Kidney (tissue), 14 donors: ENCODE results near the gene TMEFF1. TPM values are rescaled to one million over a fixed set of nuclear protein-coding genes. Genes with fewer than 3 reads are reported as not detected.

ENCODE experiments used
- DNase-seq, 5 donors: peaks; one replicate each; pipeline ENCODE4 v3.0.0-alpha.2; 2013 to 2020
- FAIRE-seq: peaks from 2 replicates; lab custom pipeline; 2012; peaks lifted over from hg19 to GRCh38; lab: Jason Lieb, UNC
- H3K27ac ChIP-seq, 2 donors: one replicate each; pipeline ENCODE4 v1.7.0; 2013; ENCODE audit warnings: low read depth in 2 of 2, low read length in 2 of 2, inconsistent platforms in 1 of 2
- H3K27me3 ChIP-seq: one replicate; pipeline ENCODE4 v1.7.1; 2013; ENCODE audit warnings: low read length, inconsistent platforms; ENCODE audit not compliant: control insufficient read depth, insufficient read depth
- H3K36me3 ChIP-seq, 3 donors: one replicate each; pipeline versions ENCODE4 v1.7.0 to v1.7.1; 2013; ENCODE audit warnings: low read length in 3 of 3, control low read depth in 1 of 3, inconsistent platforms in 1 of 3; ENCODE audit not compliant: insufficient read depth in 3 of 3, control insufficient read depth in 2 of 3
- H3K4me1 ChIP-seq, 3 donors: one replicate each; pipeline versions ENCODE4 v1.7.0 to v1.7.1; 2013; ENCODE audit warnings: low read length in 3 of 3, inconsistent platforms in 1 of 3, low read depth in 1 of 3; ENCODE audit not compliant: control insufficient read depth in 2 of 3, insufficient read depth in 2 of 3
- H3K4me3 ChIP-seq, 3 donors: one replicate each; pipeline versions ENCODE4 v1.7.0 to v1.8.1; 2013; ENCODE audit warnings: low read length in 3 of 3, control low read depth in 1 of 3, inconsistent platforms in 1 of 3
- H3K9ac ChIP-seq, 3 donors: one replicate each; pipeline versions ENCODE4 v1.7.0 to v1.7.1; 2013; ENCODE audit warnings: low read length in 3 of 3, control low read depth in 1 of 3, inconsistent platforms in 1 of 3
- H3K9me3 ChIP-seq, 3 donors: one replicate each; pipeline versions ENCODE4 v1.7.0 to v1.7.1; 2013; ENCODE audit warnings: low read length in 3 of 3, control low read depth in 1 of 3, inconsistent platforms in 1 of 3; ENCODE audit not compliant: control insufficient read depth in 2 of 3, insufficient read depth in 1 of 3
- CTCF ChIP-seq: IDR thresholded peaks from 3 replicates; pipeline ENCODE4 v1.5.1; 2012; ENCODE audit warnings: mild to moderate bottlenecking, moderate library complexity, borderline replicate concordance; ENCODE audit not compliant: insufficient read depth; ENCODE audit errors: extremely low read depth
- intact Hi-C: fragments of 100-400 bp; cut with DNase I; formaldehyde crosslinking; loops from one replicate; pipeline ENCODE4 v1.11.1; 2022
- polyA plus RNA-seq: library from polyadenylated mRNA; stranded (reverse); fragments of 350-450 nt; fragmentation: Illumina TruSeq; extraction: RNeasy Lipid Tissue Mini Kit (QIAGEN cat#74804); gene quantifications from one replicate; pipeline ENCODE4 v1.2.3, GENCODE V29; 2014; ENCODE audit warnings: low read depth, low replicate concordance; ENCODE audit not compliant: insufficient read depth
- total RNA-seq: library from RNA; stranded (reverse); fragmentation: NEBNext Ultra II Directional; extraction: Animal tissue kit (Norgen Biotek cat#: 25700); gene quantifications from one replicate; pipeline ENCODE4 v1.2.1, GENCODE V29; 2021
- donor health status: control.
- donor health status: control.
- donor health status: control.
- donor health status: control.
- donor health status: control.
- donor health status: DM: yes; HTN: yes; CAD: no.
- donor health status: Normal renal cell carcinoma (clear cell type).

TMEFF1 gene
- total and polyA plus RNA-seq, 2 donors from 2014 or later: 0.66 TPM; not detected in 1

- intact Hi-C loops: no loop called here
- H3K36me3 ChIP-seq: no peaks in the 10 kb centered on the region
- FAIRE-seq (no peak), DNase-seq (peak; percentile 92 to 94 (median 94))
- H3K9me3 ChIP-seq: no peaks in the 10 kb centered on the region
- no peaks in the 10 kb centered on the region for H3K27me3 ChIP-seq
- peaks cover 0 to 5% (median 0%) of the 10 kb centered on the region in 3 donors for H3K4me1 ChIP-seq
- peak overlapping the region; percentile 76 to 80 (median 78) for H3K4me3 ChIP-seq
- H3K27ac ChIP-seq: no peak overlapping the region
- peak overlapping the region; percentile 3 to 68 (median 61) for H3K9ac ChIP-seq
- TF ChIP-seq CTCF: no peak
Observed at GRCh38 chr9:100598641-100599145, 125.7 kb downstream of the TMEFF1 start.

- DNase-seq: no peak
- no peak overlapping the region for H3K4me3 ChIP-seq
- no peak overlapping the region for H3K27ac ChIP-seq
- no peak for FAIRE-seq
- TF ChIP-seq CTCF: no peak
- H3K27me3 ChIP-seq: no peaks in the 10 kb centered on the region
- H3K9me3 ChIP-seq: no peaks in the 10 kb centered on the region
- intact Hi-C loops: no loop called here
- no peak overlapping the region for H3K9ac ChIP-seq
- H3K36me3 ChIP-seq: no peaks in the 10 kb centered on the region
- peaks cover 0 to 5% (median 0%) of the 10 kb centered on the region in 3 donors for H3K4me1 ChIP-seq
Observed at GRCh38 chr9:100600521-100601079, 127.7 kb downstream of the TMEFF1 start.

GRCh38 chr9:100601216-100601615, 128.3 kb downstream of the TMEFF1 start:
- Histone ChIP-seq H3K27ac (no peak overlapping the region), H3K9ac (no peak overlapping the region), H3K9me3 (no peaks in the 10 kb centered on the region), H3K36me3 (no peaks in the 10 kb centered on the region), H3K4me1 (peaks cover 0 to 5% (median 0%) of the 10 kb centered on the region in 3 donors), H3K4me3 (no peak overlapping the region), H3K27me3 (no peaks in the 10 kb centered on the region)
- FAIRE-seq (no peak), DNase-seq (peak in 3 of 5 donors; percentile 47 to 71 (median 54))
- intact Hi-C loops: no loop called here
- TF ChIP-seq CTCF: peak; percentile 57
